Keratinocyte (primary cell): ENCODE measurements around the gene MTOR. TPM values are rescaled to one million over a fixed set of nuclear protein-coding genes. Genes with fewer than 3 reads are reported as not detected.

ENCODE experiments used
- DNase-seq: peaks from one replicate; pipeline ENCODE4 v3.0.0-alpha.2; 2011; ENCODE audit warnings: low read depth, missing footprints, low spot score
- FAIRE-seq: peaks from 2 replicates; lab custom pipeline; 2011; peaks lifted over from hg19 to GRCh38; lab: Jason Lieb, UNC
- H2AFZ ChIP-seq: 2 replicates; pipeline ENCODE4 v1.6.0; 2012; ENCODE audit warnings: low read length, control low read depth, inconsistent platforms; ENCODE audit not compliant: control insufficient read depth
- H3K27ac ChIP-seq: 2 replicates; pipeline ENCODE4 v1.5.1; 2011; ENCODE audit warnings: low read length; ENCODE audit not compliant: control insufficient read depth, insufficient read depth
- H3K27me3 ChIP-seq: 3 replicates; pipeline ENCODE4 v1.6.0; 2011; ENCODE audit warnings: low read length; ENCODE audit not compliant: control insufficient read depth, insufficient read depth; ENCODE audit errors: extremely low read depth
- H3K36me3 ChIP-seq, 2 experiments: 2 replicates in 1 of 2; 3 replicates in 1 of 2; pipeline ENCODE4 v1.5.1; 2011; ENCODE audit warnings: low read length in 2 of 2, mild to moderate bottlenecking in 1 of 2; ENCODE audit not compliant: control insufficient read depth in 2 of 2, insufficient read depth in 2 of 2; ENCODE audit errors: extremely low read depth in 1 of 2
- H3K4me1 ChIP-seq: 3 replicates; pipeline ENCODE4 v1.5.1; 2011; ENCODE audit warnings: low read length; ENCODE audit not compliant: control insufficient read depth, insufficient read depth; ENCODE audit errors: extremely low read depth
- H3K4me2 ChIP-seq: 3 replicates; pipeline ENCODE4 v1.6.0; 2011; ENCODE audit warnings: low read depth, low read length; ENCODE audit not compliant: control insufficient read depth, insufficient read depth; ENCODE audit errors: extremely low read depth
- H3K4me3 ChIP-seq, 3 experiments: fragments of 200-600 bp in 1 of 3; sonication (generic) in 1 of 3; 2 replicates in 2 of 3; 3 replicates in 1 of 3; pipeline ENCODE4 v1.5.1; 2011 to 2016; ENCODE audit warnings: low read length in 3 of 3, mild to moderate bottlenecking in 3 of 3, control low read depth in 2 of 3, inconsistent platforms in 1 of 3, low read depth in 1 of 3, mixed read lengths in 1 of 3, mixed run types in 1 of 3, moderate library complexity in 1 of 3; ENCODE audit not compliant: control insufficient read depth in 2 of 3, insufficient read depth in 2 of 3; ENCODE audit errors: extremely low read depth in 1 of 3
- H3K79me2 ChIP-seq: 2 replicates; pipeline ENCODE4 v1.6.0; 2012; ENCODE audit warnings: low read length; ENCODE audit not compliant: control insufficient read depth, insufficient read depth
- H3K9ac ChIP-seq: 3 replicates; pipeline ENCODE4 v1.6.0; 2011; ENCODE audit warnings: low read length; ENCODE audit not compliant: control insufficient read depth, insufficient read depth; ENCODE audit errors: extremely low read depth
- H3K9me1 ChIP-seq: 3 replicates; pipeline ENCODE4 v1.6.0; 2011; ENCODE audit warnings: low read length; ENCODE audit not compliant: control insufficient read depth, insufficient read depth; ENCODE audit errors: extremely low read depth
- H3K9me3 ChIP-seq: 2 replicates; pipeline ENCODE4 v1.5.1; 2012; ENCODE audit warnings: low read depth, low read length; ENCODE audit not compliant: control insufficient read depth
- H4K20me1 ChIP-seq: 3 replicates; pipeline ENCODE4 v1.6.0; 2011; ENCODE audit warnings: low read length; ENCODE audit not compliant: control insufficient read depth, insufficient read depth; ENCODE audit errors: extremely low read depth
- EZH2 ChIP-seq: IDR thresholded peaks from one replicate; pipeline ENCODE4 v1.6.1; 2012; ENCODE audit warnings: inconsistent platforms, mild to moderate bottlenecking, low read length, moderate library complexity
- dilution Hi-C: fragments of 300-500 bp; cut with MboI; formaldehyde crosslinking; loops from one replicate; pipeline ENCODE4 v1.7.0; 2020; ENCODE audit warnings: low sequenced_read_pairs; ENCODE audit not compliant: extremely low pct_ligation_motif_present
- polyA plus RNA-seq, 5 experiments: library from polyadenylated mRNA; depleted of rRNA in 3 of 5; stranded (reverse) in 3 of 5; stranded (forward) in 1 of 5; unstranded in 1 of 5; fragments of >200 nt; gene quantifications; 1 replicate in 1 of 5; 2 replicates in 3 of 5; 3 replicates in 1 of 5; pipeline versions ENCODE4 v1.2.1 to v1.2.3, GENCODE V29; 2011 to 2012; ENCODE audit warnings: missing spikeins in 2 of 5, low read depth in 1 of 5, low replicate concordance in 1 of 5
- TF ChIP-seq, protein P1 (sequence below), 3 experiments: IDR thresholded peaks in 1 of 3; conservative IDR thresholded peaks in 1 of 3; optimal IDR thresholded peaks in 1 of 3; 2 replicates in 2 of 3; 3 replicates in 1 of 3; pipeline versions ENCODE3 to v1.5.1; 2011; ENCODE audit warnings: low read length in 3 of 3, mild to moderate bottlenecking in 3 of 3, moderate library complexity in 2 of 3, control low read depth in 1 of 3, inconsistent platforms in 1 of 3; ENCODE audit not compliant: insufficient read depth in 2 of 3; ENCODE audit errors: extremely low read depth in 1 of 3

MTOR gene
- polyA plus RNA-seq, 1 donor (not counting 4 experiments of a cell fraction or from before 2014, with no cell fraction given), result 31.5 TPM

DNA sequence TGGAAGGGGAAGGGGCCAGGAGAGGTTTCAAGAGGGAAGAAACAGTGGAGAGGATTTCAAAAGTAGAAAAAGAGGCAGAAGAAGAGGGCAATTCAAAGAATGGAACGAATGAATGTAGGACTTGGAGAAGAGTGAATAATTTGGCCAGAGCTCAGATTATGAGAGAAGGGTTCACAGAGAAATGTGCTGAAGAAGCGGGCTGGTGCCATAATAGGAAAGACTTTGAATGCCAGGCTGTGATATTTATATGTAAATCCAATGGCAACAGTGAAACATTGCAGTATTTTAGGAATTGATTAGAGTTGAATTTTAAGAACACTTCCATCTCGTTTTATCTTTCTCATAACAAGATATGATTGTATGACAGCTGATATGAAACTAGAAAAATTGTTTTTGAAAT, 109.2 kb downstream of the MTOR start:
- Histone ChIP-seq H2AFZ (no peak overlapping the region), H3K4me1 (peaks cover 14% of the 10 kb centered on the region), H3K9me1 (no peaks in the 10 kb centered on the region), H3K9ac (no peak overlapping the region), H3K36me3 (peaks cover 13 to 29% of the 10 kb centered on the region in 2 experiments), H3K79me2 (no peaks in the 10 kb centered on the region), H3K9me3 (no peaks in the 10 kb centered on the region), H3K4me3 (no peak overlapping the region), H3K4me2 (no peak overlapping the region), H3K27ac (no peak overlapping the region), H4K20me1 (no peaks in the 10 kb centered on the region), H3K27me3 (no peaks in the 10 kb centered on the region)
- dilution Hi-C loops, result no loop called here
- no peak for FAIRE-seq
- no peak for DNase-seq
- no peak for TF ChIP-seq EZH2
- TF ChIP-seq, protein P1, sequence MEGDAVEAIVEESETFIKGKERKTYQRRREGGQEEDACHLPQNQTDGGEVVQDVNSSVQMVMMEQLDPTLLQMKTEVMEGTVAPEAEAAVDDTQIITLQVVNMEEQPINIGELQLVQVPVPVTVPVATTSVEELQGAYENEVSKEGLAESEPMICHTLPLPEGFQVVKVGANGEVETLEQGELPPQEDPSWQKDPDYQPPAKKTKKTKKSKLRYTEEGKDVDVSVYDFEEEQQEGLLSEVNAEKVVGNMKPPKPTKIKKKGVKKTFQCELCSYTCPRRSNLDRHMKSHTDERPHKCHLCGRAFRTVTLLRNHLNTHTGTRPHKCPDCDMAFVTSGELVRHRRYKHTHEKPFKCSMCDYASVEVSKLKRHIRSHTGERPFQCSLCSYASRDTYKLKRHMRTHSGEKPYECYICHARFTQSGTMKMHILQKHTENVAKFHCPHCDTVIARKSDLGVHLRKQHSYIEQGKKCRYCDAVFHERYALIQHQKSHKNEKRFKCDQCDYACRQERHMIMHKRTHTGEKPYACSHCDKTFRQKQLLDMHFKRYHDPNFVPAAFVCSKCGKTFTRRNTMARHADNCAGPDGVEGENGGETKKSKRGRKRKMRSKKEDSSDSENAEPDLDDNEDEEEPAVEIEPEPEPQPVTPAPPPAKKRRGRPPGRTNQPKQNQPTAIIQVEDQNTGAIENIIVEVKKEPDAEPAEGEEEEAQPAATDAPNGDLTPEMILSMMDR (optimal IDR thresholded peaks at IDR 0.05 in 1 of 3, IDR thresholded peaks at IDR 0.05 in 1 of 3, conservative IDR thresholded peaks at IDR 0.05 in 1 of 3; ENCODE audit: extremely low read depth in 1 of 3, insufficient read depth in 2 of 3, low read length in 3 of 3), result no peak

DNA sequence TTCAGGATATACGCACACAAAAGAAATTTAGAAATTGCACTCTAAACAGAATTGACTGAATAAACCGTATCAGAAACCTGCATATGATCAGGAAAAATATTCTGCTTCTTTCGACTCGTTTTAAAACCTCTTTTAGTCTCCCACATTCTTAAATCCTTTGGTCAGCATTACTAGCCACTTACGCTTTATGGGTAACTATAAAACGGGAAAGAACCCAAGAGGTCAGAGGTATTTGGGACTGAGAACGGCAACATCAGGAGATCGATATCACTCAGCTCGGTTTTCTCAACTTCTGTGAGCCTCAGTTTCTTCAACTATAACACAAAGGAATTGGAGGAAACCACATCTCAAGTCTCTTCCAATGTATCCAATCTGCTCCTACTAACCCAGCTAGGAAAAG, 109.6 kb downstream of the MTOR start:
- Histone ChIP-seq H3K9me3 (no peaks in the 10 kb centered on the region), H3K4me2 (no peak overlapping the region), H4K20me1 (no peaks in the 10 kb centered on the region), H3K36me3 (peaks cover 13 to 29% of the 10 kb centered on the region in 2 experiments), H3K27me3 (no peaks in the 10 kb centered on the region), H3K4me3 (no peak overlapping the region), H3K79me2 (no peaks in the 10 kb centered on the region), H3K27ac (no peak overlapping the region), H3K9ac (no peak overlapping the region), H3K9me1 (no peaks in the 10 kb centered on the region), H2AFZ (no peak overlapping the region), H3K4me1 (peaks cover 14% of the 10 kb centered on the region)
- DNase-seq (no peak), FAIRE-seq (no peak)
- TF ChIP-seq, protein P1 (optimal IDR thresholded peaks at IDR 0.05 in 1 of 3, IDR thresholded peaks at IDR 0.05 in 1 of 3, conservative IDR thresholded peaks at IDR 0.05 in 1 of 3; ENCODE audit: extremely low read depth in 1 of 3, insufficient read depth in 2 of 3, low read length in 3 of 3), result no peak
- TF ChIP-seq EZH2, result no peak
- dilution Hi-C loops, result no loop called here
